Epithelial cell of esophagus (primary cell): ENCODE data around the gene GRP.

Experiments used
- DNase-seq: peaks from one replicate; pipeline ENCODE4 v3.0.0; 2010; ENCODE audit warnings: low read depth
- H3K4me3 ChIP-seq: 2 replicates; pipeline ENCODE4 v1.5.1; 2011; ENCODE audit warnings: mild to moderate bottlenecking, low read length, control low read depth
- CTCF ChIP-seq: IDR thresholded peaks from 2 replicates; pipeline ENCODE4 v1.5.1; 2011; ENCODE audit warnings: low read depth, mild to moderate bottlenecking, low read length, control low read depth, inconsistent platforms; ENCODE audit not compliant: insufficient read depth; ENCODE audit errors: missing control alignments

GRP gene

GRCh38 chr18:59208602-59209125, 11.3 kb upstream of the GRP start:
- peak; percentile 70 for DNase-seq
- no peak for TF ChIP-seq CTCF
- no peak overlapping the region for H3K4me3 ChIP-seq

DNA sequence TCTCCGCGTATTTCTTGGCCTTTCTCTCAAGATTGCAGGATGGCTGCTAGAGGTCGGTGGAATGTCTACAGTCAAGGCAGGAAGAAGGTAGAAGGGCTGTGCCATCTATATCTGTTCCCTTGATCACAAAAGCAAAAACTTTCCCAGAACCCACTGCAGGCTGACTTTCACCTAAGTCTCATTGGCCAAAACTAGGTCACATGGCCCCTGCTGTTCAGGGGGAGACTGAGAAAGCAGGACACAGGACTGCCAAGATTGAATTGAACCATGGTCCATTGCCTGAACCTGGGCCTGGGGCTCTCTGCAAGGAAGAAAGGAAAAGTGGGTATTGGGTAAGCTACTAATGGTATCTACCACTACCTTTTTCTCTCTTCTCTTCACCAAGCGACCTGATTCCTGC, 9.7 kb upstream of the GRP start:
- no peak overlapping the region for H3K4me3 ChIP-seq
- no peak for DNase-seq
- no peak for TF ChIP-seq CTCF

- no peak for TF ChIP-seq CTCF
- no peak for DNase-seq
- H3K4me3 ChIP-seq, result no peak overlapping the region
Observed at GRCh38 chr18:59211629-59212028, 8.3 kb upstream of the GRP start.

DNA sequence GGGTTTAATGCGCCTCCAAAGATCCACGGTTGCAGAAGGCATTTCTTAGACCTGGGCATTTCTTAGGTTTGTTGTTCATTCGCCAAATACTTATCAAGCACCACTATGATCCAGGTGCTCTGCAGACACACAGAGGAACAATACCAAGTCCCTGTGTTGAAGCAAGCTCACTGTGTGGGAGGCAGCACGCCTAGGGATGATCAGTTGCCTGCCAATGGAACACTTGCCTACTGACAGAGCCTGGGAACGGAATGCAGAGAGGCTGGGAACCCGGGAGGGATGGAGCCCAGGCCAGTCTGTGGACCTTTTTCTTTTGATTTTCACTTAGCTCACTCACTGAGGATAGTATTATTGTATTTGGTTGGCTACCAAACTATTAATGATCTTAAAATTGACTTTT, 1.9 kb upstream of the GRP start:
- no peak overlapping the region for H3K4me3 ChIP-seq
- TF ChIP-seq CTCF, result no peak

GRCh38 chr18:59220164-59220783, 316 bp downstream of the GRP start:
- no peak overlapping the region for H3K4me3 ChIP-seq
- TF ChIP-seq CTCF, result no peak
- DNase-seq, result no peak

More for the DNA sequence above, 1.9 kb upstream of the GRP start:
- no peak for DNase-seq

DNA sequence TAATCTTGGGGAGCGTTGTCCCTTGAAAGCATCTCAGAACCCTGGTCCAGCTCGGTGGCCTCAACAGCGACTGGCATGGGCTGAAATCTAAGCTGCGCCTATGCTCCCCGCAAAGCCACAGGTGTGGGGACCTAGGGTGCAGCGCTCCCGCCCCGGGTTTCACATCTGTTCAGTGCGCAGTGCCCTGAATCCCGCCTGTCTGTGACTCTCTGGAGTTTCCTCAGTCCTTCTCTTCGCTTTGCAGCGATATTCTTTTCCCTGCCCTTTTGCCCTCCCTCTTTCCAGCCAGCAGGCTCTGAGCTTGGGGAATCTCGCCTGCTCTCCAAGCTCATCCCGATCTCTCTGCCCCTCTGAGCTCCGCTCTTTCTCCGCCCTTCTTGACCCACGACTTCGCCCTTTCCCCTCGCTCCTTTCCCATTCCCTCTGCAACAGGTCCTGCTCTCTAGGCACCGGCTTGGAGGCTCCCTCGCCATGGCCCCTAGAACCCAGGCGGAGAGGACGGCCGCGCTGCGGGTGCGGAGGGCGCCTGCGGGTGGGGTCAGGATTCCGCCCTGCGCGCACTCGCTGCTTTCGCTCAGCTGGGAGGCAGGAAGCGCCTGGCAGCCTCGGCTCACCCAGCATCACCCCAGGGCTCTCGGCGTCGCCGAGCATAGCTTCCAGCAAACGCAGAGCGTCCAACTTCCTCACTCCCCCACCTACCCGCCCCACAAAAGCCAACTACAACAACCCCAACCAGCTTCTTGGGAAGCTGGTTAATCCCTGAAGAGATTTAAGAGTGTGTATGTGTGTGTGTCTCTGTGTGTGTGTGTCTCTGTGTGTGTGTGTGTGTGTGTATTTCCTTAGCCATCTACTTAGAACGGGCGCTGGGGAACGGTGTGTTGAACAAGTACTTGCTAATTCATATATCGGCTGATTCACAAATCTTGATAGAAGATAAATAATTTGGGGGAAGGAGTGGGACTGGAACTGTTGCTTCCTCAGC, 1.1 kb downstream of the GRP start:
- peak; percentile 13 for DNase-seq
- no peak overlapping the region for H3K4me3 ChIP-seq
- no peak for TF ChIP-seq CTCF
